HG03095 (cell line): ENCODE measurements around the gene TSPAN13.

Experiments used
- ATAC-seq: cut with Tn5 transposase; IDR thresholded peaks from one replicate; pipeline ENCODE4 v1.9.1; 2021; ENCODE audit warnings: moderate library complexity; ENCODE audit not compliant: unreplicated experiment

TSPAN13 gene

DNA sequence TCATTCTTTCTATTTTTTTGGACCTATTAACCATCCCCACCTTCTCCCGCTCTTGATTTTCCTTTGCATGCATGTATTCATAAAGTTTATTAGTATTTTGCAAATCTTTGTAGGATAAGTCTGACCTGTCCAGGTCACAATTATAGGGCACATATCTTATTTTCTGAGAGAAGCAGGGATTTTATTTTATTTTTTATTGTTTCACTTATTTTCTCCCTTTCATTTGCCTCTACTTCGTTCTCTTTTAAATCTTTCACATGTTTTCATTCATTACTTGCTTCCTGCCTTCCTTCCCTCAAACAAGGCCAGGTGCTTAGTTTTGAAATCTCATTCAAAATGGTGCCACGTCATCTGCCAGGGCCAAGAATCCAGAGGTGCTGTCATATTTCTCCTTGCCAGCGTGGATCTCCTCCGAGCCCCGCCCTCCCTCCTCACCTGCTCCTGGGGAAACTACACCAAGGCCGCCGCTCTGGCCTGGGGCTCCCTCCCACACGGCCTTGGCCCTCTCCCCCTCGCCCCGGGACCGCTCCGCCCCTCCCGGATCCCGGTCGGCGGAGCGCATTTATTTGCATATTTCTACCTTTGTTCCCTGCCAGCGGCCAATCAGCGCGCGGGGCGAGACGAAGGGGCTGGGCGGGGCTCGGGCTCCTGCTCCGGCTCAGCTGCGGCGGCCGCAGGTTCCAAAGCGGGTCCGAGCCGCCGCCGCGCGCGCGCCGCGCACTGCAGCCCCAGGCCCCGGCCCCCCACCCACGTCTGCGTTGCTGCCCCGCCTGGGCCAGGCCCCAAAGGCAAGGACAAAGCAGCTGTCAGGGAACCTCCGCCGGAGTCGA, at the start of gene TSPAN13:
Gene TSPAN13, plus strand, starts transcription at position 654 of the 830 bp plus-strand sequence. CDS start 213 bp downstream, outside the sequence.
- ATAC-seq: peak; percentile 65

DNA sequence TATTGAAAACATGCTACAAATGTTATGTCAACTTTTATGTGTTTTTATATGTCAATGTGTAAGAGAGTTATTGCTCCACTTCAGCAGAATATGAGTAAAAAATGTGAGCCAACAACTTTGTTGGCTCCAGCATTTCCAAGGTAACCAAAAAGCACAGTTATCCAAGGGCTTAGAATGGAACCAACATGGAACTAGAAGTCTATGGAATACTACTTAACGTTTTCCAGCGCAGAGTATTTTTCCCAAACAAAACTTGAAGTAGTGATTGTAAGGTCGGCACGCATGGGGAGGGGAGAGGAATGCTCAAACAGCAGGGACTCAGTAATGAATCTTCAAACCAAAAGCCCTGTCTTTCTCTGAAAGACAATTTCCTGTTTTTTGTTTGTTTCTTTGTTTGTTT, 45.0 kb upstream of the TSPAN13 start:
- ATAC-seq: no peak

DNA sequence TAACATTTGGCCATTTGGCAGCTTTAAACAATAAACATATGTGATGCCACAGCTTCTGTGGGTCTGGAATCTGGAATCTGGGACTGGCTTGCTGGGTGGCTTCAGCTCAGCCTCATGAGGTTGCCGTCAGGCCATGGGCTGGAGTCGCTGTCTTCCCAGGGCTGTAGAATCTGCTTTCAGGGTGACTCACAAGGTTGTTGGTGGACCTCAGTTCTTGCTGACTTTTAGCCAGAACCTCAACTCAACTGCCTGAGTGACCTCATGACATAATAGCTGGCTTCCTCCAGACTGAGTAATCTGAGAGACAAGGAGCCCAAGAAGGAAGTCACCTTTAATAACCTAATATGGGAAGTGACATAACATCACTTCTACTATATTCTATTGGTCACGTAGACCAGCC, 44.6 kb upstream of the TSPAN13 start:
- ATAC-seq: no peak

DNA sequence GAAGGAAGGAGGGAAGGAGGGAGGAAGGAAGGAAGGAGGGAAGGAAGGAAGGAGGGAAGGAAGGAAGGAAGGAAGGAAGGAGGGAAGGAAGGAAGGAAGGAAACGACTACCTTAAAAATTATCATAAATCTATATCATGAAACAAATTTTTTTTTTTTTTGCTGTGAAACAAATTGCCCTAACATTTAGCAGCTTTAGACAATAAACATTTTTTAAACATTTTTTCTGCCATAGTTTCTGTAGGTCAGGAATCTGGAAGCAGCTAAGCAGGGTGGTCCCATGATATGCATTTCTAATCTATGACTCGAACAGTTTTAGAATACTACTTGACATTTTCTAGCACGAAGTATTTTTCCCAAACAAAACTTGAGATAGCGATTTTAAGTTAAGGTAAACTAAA, 42.9 kb upstream of the TSPAN13 start:
- ATAC-seq: no peak

DNA sequence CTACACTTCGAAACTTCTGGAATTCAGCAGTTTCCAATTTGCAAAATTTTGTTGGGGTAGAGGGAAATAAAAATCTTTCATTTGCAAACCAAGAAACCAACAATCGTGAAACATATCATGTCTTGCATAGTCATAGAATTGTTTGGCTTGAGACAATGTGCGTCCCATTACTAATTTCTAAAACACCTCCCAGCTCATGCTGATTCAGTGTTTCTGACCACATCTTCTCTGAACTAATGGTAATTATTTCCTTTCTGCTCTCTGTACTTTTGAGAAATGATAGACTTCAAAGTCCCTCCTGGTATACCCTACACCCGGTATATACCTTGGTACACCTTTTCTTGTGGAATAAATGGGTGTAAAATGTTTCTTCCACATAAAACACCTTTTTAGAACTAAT, 41.8 kb upstream of the TSPAN13 start:
- no peak for ATAC-seq

DNA sequence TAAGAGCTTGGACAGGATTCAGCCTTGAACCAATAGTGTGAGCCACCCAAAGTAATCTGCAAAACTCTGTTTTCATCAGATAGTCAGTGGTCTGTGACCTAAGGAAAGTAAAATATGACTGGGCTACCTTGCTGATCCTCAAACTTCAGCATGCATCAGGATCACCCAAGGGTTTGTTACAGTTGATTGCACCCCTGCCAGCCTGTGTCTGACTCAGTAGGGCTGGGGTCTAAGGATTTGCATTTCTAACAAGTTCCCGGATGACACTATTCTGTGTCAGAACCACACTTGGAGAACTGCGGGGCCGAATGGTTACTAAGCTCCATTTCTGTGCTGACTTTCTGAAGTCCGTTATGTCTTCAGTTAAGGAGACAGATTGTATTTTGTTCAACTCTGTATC, 40.6 kb upstream of the TSPAN13 start:
- ATAC-seq: no peak

DNA sequence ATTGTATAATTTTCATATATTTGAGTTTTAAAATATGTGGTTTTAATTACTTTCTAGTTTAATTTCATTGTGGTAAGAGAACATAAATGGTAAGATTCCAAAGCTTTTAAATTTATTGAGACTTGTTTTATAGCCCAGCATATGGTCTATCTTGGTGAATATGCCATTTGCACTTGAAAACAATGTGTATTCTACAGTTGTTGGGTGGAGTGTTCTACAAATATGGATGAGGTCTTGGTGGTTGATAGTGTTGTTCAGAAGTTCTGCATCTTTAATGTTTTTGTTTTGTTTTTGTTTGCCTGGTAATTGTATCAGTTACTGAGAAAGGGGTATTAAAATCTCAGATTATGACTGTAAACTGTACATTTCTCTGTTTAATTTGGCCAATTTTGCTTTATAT, 37.6 kb upstream of the TSPAN13 start:
- no peak for ATAC-seq

DNA sequence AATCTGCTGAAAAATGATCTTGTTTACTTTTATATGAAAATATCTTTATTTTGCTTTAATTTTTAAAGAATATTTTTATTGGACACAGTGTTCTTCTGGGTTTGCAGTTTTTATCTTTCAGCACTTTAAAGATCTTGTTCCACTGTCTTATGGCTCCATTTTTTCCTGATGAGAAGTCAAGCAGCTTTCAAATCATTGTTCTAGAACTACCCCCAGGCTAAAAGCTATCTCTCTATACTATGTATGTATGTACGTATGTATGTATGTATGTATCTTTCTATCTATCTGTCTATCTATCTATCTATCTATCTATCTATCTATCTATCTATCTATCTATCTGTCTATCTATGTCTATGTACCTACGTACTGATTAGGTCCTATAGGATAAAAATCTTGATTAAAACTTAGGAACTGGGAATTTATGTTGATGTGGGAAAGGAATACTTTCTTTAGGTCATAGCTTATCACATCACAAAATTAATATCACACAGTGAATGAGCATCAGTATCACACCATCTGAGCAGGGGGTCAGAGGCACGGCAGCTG, 35.4 kb upstream of the TSPAN13 start:
- no peak for ATAC-seq

DNA sequence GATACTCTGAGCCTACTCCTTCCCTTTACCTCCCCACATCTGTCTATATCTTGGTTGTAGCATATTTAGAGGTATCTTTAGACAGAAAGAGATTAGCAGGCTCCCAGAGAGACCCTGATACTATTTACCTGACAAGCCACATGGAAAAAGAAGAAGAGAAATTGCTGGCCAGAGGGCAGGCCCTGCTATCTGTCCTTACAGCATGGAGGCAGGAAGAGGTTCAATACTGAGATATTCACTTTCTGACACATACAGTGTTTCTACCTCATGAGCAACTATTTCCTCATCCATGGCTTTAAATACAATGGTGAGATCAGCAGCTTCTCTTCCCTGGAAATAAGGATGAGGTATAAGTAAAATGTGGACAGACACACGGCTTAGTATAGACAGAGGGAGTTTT, 33.9 kb upstream of the TSPAN13 start:
- ATAC-seq: no peak

DNA sequence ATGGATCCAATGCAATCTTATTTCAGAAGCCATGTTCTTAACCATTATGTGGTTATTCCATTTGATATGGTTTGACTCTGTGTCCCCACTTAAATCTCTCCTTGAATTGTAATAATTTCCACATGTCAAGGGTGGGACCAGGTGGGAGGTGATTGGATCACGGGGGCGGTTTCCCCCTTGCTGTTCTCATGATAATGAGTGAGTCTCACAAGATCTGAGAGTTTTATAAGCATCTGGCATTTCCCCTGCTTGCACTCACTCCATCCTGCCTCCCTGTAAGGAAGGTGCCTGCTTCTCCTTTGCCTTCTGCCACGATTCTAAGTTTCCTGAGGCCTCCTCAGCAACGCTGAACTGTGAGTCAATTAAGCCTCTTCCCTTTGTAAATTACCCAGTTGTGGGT, 32.0 kb upstream of the TSPAN13 start:
- no peak for ATAC-seq

DNA sequence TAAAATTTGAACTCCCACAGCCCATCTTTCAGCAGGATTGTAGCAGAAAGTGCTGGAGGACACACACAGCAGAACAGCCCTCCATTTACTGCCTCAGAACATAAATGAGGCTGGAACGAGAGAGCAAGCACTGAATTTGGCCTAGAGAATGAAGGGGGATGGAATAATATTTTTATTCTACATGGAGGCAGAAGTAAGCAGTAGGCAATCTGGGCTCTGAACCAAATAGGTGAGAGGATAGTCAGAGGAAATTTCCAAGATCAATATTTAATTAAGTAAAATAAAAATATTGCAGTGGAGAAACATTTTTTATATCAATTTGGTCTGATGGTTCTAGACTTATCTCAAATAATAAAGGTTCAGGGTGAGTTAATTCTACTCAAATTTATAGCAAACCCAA, 29.2 kb upstream of the TSPAN13 start:
- no peak for ATAC-seq

DNA sequence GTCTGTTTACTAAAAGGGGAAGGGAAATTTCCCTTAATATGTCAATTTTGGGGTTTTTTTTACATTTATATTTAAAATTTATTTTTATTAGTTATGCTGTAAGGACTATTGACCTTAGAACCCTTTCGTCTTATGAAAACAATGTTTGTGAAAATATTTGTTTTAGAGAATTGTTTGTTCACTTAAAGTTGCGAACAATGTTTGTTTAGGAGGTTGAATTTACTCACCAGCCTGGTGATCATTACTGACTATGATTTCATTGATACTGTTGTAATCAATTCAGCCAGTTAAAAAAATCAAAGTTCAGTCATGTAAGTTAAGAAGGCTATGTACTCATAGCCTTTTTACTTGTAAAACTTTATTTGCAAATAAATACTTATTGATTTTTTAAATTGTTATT, 27.4 kb upstream of the TSPAN13 start:
- no peak for ATAC-seq

DNA sequence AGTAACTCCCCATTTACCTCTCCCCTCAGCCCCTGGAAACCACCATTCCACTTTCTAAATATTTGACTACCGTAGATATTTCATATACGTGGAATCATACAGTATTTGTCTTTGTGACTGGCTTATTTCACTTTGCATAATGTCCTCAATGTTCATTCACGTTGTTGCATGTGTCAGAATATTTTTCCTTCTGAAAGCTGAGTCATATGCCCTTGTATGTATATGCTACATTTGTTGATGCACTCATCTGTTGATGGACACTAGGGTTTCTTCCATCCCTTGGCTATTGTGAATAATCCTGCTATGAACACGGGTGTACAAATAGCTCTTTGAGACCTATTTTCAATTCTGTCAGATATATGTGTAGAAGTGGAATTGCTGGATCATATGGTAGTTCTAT, 25.8 kb upstream of the TSPAN13 start:
- no peak for ATAC-seq

DNA sequence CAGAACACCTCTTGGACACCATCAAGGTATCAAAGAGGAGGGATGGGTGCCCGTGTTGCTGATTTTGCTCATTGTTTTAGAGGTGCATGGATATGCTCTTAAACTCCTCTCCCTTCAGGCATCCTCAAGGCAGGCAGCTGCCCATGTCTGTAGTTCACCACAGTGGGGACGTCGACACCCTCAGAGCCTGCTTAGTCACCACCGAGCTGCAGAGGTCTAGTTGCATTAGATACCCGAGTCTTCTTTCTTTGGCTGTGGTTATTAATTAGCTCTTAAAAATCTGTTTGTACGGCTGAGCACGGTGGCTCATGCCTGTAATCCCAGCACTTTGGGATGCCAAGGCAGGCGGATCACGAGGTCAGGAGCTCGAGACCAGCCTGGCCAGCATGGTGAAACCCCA, 24.7 kb upstream of the TSPAN13 start:
- ATAC-seq: no peak

DNA sequence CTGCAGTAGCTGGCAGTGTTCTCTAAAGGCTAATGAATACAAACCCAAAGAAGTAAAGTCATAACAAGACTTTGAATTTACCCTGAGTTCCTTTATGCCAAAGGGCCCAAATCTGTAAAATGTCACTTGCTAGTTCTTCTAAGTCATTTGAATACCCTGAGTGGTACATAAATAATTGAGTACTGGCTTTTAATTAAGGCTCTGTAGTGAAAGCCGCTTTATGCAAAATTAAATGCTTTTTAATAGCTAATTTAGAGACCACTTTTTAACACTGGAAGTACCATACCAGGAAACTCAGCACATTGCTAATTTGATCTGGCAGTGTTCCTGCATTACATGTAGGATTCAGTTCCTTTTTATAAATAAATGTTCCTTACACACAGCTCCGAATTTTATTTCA, 24.0 kb upstream of the TSPAN13 start:
- no peak for ATAC-seq

DNA sequence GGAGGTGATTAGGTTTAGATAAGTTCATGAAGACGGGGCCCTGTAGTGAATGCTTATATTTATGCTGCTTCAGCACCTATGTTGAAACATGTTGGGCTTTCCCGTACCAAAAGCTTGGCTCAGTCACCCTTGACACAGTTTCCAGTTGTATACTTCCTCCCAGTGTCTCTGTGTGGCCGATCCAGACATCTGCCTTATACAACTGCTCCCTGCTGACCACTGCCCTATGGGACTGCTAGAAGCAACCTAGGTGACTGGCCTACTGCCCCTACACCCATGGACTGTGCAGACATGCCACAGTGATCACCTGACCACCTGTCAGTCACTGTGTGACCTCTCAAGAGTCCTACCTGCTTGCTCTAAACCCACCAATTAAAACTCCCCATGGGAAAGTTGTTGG, 22.6 kb upstream of the TSPAN13 start:
- no peak for ATAC-seq

DNA sequence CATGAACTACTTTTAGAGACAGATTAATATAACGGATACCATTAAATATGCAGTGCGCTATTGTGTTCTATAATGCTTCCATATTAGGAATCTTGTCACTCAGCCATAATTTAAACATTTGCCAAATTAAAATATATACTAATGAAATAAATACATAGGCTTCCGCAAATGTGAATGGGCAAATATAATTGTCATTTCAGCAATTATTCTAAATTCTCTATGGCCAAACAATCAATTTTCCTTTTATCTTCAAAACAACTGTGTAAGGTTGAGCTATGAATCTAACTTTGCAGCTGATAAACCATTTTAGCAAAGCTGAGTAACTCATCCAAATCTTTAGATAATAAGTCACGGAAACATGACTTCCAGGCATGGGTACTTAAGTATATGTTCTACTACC, 20.7 kb upstream of the TSPAN13 start:
- no peak for ATAC-seq

DNA sequence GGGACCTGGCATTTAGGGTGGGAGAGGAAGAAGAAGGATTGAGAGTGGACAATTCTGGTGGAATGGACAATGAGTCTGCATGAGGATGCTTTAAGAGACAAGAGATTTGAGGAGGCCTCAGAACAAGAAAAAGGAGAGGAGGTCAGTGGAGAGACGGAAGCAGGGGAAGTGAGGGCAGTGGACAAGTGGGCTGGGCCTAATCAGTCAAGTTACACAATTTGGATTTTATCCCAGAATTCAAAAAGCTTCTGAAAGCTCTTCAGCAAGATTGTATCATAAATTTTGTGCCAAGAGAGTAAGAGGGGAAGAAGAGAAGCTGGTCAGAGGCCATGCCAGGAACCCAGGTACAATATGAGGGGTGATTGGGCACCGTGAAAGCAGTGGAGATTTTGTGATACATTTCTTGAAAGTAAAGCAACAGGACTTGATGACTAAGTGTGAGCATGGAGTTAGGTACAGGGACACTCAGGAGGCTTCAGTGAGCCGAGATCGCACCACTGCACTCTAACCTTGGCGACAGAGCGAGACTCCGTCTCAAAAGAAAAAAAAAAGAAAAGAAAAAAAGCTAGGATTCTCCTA, 19.3 kb upstream of the TSPAN13 start:
- no peak for ATAC-seq

DNA sequence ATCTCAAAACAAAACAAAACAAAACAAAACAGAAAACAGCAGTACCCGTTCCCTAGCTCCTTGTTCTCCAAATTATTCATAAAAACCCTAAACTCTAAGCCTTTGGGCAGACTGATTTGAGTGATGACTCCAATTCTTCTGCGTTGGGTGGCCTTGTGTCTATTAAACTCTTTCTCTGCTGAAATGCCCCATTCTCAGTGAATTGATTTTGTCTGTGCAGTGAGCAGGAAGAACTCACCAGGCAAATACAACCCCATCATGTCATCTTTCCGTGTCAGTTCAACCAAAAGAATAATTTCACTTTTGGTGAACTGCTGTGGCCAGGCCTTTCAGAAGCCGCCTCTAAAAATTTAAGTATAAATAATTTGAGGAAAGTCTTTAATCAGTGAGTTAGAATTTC, 18.5 kb upstream of the TSPAN13 start:
- ATAC-seq: no peak

DNA sequence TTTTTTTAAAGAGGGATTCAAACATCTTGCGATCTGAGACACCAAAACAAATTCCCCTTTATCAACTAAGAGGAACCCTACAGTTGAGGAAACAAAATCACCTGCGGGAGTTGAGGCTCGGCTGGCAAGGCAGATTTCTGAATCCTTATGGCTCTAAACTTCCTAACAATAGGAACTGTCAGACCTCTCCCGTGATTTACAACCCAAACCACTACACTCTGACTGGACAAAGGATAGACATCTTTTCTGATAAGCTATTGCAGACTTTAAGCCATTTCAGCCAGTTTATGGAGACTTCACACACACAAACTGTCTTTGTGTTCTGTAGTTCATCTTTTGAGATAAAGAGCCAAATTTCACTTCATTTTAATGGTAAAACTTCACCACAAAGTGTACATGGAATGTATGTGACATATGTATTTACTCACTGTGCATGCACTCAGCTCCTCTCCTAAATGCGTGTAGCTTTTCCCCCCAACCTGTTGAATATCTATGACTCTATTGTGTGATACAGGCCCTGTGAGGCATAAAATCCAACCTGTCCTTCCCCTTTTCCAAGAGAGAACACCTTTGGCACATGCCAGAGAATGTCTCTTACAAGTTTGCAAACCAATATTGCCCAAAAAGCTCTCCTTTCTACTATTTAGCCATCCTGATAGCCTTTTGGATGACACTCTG, 15.4 kb upstream of the TSPAN13 start:
- ATAC-seq: no peak

DNA sequence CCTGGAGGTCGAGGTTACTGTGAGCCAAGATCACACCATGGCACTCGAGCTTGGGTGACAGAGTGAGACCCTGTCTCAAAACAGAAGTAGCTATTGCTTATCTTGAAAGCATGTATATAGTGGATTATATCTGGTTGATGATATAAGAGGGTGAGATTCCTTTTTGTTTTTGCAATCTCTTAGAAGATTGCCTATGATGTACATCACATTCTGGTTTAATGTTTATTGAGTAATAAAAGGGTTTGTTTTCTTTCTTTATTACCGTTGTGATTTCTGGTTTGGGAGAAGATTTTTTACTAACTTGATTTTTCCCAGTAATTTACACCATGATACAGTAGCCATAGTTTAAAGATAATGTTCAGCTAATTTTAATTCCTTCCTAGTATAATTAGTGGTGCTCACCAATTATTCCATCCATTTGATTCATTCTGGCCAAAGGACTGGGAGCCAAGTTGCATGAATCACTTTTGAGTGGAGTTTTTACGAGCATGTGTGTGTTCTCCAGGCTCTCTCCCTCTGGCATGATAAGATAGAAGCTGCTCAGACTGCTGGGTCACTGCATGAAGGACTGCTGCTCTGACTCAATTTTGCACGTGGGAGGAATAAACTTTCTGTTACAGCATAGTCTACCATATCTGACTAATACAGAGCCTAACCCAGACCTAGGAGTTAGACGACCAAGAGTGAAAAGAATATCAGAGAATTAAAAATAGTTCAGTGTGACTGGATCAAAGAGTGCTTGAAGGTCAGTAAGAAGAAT, 13.5 kb upstream of the TSPAN13 start:
- ATAC-seq: no peak
